WTC11 (cell line): ENCODE data around the gene PCGF5. TPM values are rescaled to one million over a fixed set of nuclear protein-coding genes. Genes with fewer than 3 reads are reported as not detected.
"Not testable (repeated sequence)": the region's sequence is repeated elsewhere in the genome, so short reads cannot be mapped to it uniquely, and the experiment has no call there.

Experiments used
- ATAC-seq: fragments of 200-7000 bp; cut with Tn5 transposase; 2 replicates; pipeline ENCODE4 v1.10.0; 2021; ENCODE audit warnings: mild to moderate bottlenecking, moderate library complexity
- CTCF ChIA-PET: fragments of 300-600 bp; sonication (Branson Sonifier 250); formaldehyde crosslinking; loops from one replicate; lab custom pipeline; 2021; ENCODE audit warnings: antibody characterized with exemption; lab: Charles Lee
- POLR2A ChIA-PET: fragments of 350-600 bp; sonication (Branson Sonifier 250); formaldehyde crosslinking; loops from one replicate; lab custom pipeline; 2021; ENCODE audit warnings: antibody characterized with exemption; lab: Charles Lee
- DNase-seq: peaks from one replicate; pipeline ENCODE4 v3.0.0; 2021; ENCODE audit warnings: low spot score
- H3K27ac Mint-ChIP-seq: 2 replicates; pipeline ENCODE4 v1.8.0; 2021; ENCODE audit warnings: mixed read lengths
- H3K27me3 Mint-ChIP-seq: 2 replicates; pipeline ENCODE4 v1.8.0; 2021; ENCODE audit warnings: low read depth, mild to moderate bottlenecking, moderate library complexity, mixed read lengths
- H3K36me3 Mint-ChIP-seq: 2 replicates; pipeline ENCODE4 v1.8.0; 2021; ENCODE audit warnings: mixed read lengths
- H3K4me1 Mint-ChIP-seq: 2 replicates; pipeline ENCODE4 v1.8.0; 2022; ENCODE audit warnings: mixed read lengths
- H3K4me3 Mint-ChIP-seq: 2 replicates; pipeline ENCODE4 v1.8.0; 2021; ENCODE audit warnings: mild to moderate bottlenecking, moderate library complexity, mixed read lengths
- H3K9me3 Mint-ChIP-seq: 2 replicates; pipeline ENCODE4 v1.8.0; 2021; ENCODE audit warnings: mixed read lengths
- AFF4 ChIP-seq: sonication (generic); formaldehyde crosslinking; IDR thresholded peaks from 2 replicates; pipeline ENCODE4 v1.8.1; 2023; ENCODE audit warnings: mild to moderate bottlenecking, missing genetic modification reagents, borderline replicate concordance
- AR ChIP-seq: fragments of 250-450 bp; sonication (Bioruptor Pico); IDR thresholded peaks from 2 replicates; pipeline ENCODE4 v1.9.0; 2021; ENCODE audit warnings: mild to moderate bottlenecking
- ATF2 ChIP-seq: sonication (generic); formaldehyde crosslinking; IDR thresholded peaks from 2 replicates; pipeline ENCODE4 v1.8.1; 2022; ENCODE audit warnings: low read depth, missing genetic modification reagents, borderline replicate concordance
- ATF3 ChIP-seq: sonication (generic); formaldehyde crosslinking; conservative IDR thresholded peaks from 2 replicates; pipeline ENCODE4 v1.8.1; 2022; ENCODE audit warnings: mild to moderate bottlenecking, missing genetic modification reagents
- CDX4 ChIP-seq: fragments of 250-450 bp; sonication (Bioruptor Pico); IDR thresholded peaks from 2 replicates; pipeline ENCODE4 v1.9.0; 2021; ENCODE audit warnings: moderate library complexity, mild to moderate bottlenecking, inconsistent platforms, borderline replicate concordance
- EMX1 ChIP-seq: fragments of 250-450 bp; sonication (Bioruptor Pico); IDR thresholded peaks from 2 replicates; pipeline ENCODE4 v1.8.0; 2021; ENCODE audit warnings: mild to moderate bottlenecking
- FOXP1 ChIP-seq: sonication (generic); formaldehyde crosslinking; IDR thresholded peaks from 2 replicates; pipeline ENCODE4 v1.8.0; 2022; ENCODE audit warnings: missing genetic modification reagents, mild to moderate bottlenecking, moderate library complexity, borderline replicate concordance
- GABPB1 ChIP-seq: sonication (generic); formaldehyde crosslinking; IDR thresholded peaks from 2 replicates; pipeline ENCODE4 v1.8.1; 2023; ENCODE audit warnings: mild to moderate bottlenecking, missing genetic modification reagents
- IRF1 ChIP-seq: sonication (generic); formaldehyde crosslinking; IDR thresholded peaks from 2 replicates; pipeline ENCODE4 v1.8.0; 2023; ENCODE audit warnings: missing genetic modification reagents
- OVOL2 ChIP-seq: fragments of 250-450 bp; sonication (Bioruptor Pico); IDR thresholded peaks from 2 replicates; pipeline ENCODE4 v1.9.0; 2021; ENCODE audit warnings: mild to moderate bottlenecking, borderline replicate concordance
- PRRX2 ChIP-seq: fragments of 250-450 bp; sonication (Bioruptor Pico); IDR thresholded peaks from 2 replicates; pipeline ENCODE4 v1.8.0; 2021; ENCODE audit warnings: mild to moderate bottlenecking
- USF2 ChIP-seq: sonication (generic); formaldehyde crosslinking; IDR thresholded peaks from 2 replicates; pipeline ENCODE4 v1.8.1; 2023; ENCODE audit warnings: mild to moderate bottlenecking, missing genetic modification reagents, moderate library complexity
- ZNF232 ChIP-seq: sonication (generic); formaldehyde crosslinking; IDR thresholded peaks from 2 replicates; pipeline ENCODE4 v1.8.0; 2022; ENCODE audit warnings: mild to moderate bottlenecking, missing genetic modification reagents
- ZNF416 ChIP-seq: fragments of 250-450 bp; sonication (Bioruptor Pico); IDR thresholded peaks from 2 replicates; pipeline ENCODE4 v1.9.0; 2021; ENCODE audit warnings: mild to moderate bottlenecking, inconsistent platforms
- total RNA-seq: library from RNA; stranded (reverse); gene quantifications from 3 replicates; pipeline ENCODE4 v1.2.3, GENCODE V29; 2021

The PCGF5 gene
- total RNA-seq, 1 experiment from 2014 or later: 5.2 TPM

GRCh38 chr10:91299999-91300575 lies 79.6 kb downstream of the PCGF5 start:
- no peak for DNase-seq
- H3K9me3 Mint-ChIP-seq: no peaks in the 10 kb centered on the region
- ChIA-PET POLR2A (interaction anchor here (0.5 kb wide), 1 partner anchor 50 kb away, joined by 4 read pairs; no protein-coding TSS in a partner anchor), CTCF (interaction anchor here (0.6 kb wide), 1 partner anchor 15 kb away, joined by 3 read pairs; no protein-coding TSS in a partner anchor)
- no peak for ATAC-seq
- H3K27me3 Mint-ChIP-seq: no peaks in the 10 kb centered on the region; the same call in 1 of the 2 replicates
- H3K4me3 Mint-ChIP-seq: no peak overlapping the region
- no peak overlapping the region for H3K27ac Mint-ChIP-seq
- peaks cover 19% of the 10 kb centered on the region for H3K4me1 Mint-ChIP-seq
- TF ChIP-seq FOXP1 (CRISPR knock-in tag): no peak
- TF ChIP-seq GABPB1: peak; percentile 92
- no peaks in the 10 kb centered on the region for H3K36me3 Mint-ChIP-seq

GRCh38 chr10:91302946-91303345 lies 82.5 kb downstream of the PCGF5 start:
- DNase-seq, POLR2A ChIA-PET, H3K4me1 Mint-ChIP-seq, H3K36me3 Mint-ChIP-seq, ATAC-seq, CTCF ChIA-PET, H3K4me3 Mint-ChIP-seq, H3K9me3 Mint-ChIP-seq, H3K27me3 Mint-ChIP-seq, H3K27ac Mint-ChIP-seq: not testable (repeated sequence)

- CTCF ChIA-PET, H3K4me1 Mint-ChIP-seq, H3K36me3 Mint-ChIP-seq, DNase-seq, ATAC-seq, H3K27me3 Mint-ChIP-seq, H3K4me3 Mint-ChIP-seq, H3K27ac Mint-ChIP-seq, POLR2A ChIA-PET, H3K9me3 Mint-ChIP-seq: not testable (repeated sequence)
Measured at GRCh38 chr10:91305979-91306378, 85.5 kb downstream of the PCGF5 start.

GRCh38 chr10:91307489-91307888 lies 87.0 kb downstream of the PCGF5 start:
- Mint-ChIP-seq H3K27me3 (0 out of 2 replicates have a peak, but pooled peaks cover 2% of the 10 kb centered on the region), H3K4me1 (no peaks in the 10 kb centered on the region), H3K36me3 (no peaks in the 10 kb centered on the region), H3K4me3 (no peak overlapping the region), H3K27ac (no peak overlapping the region), H3K9me3 (no peaks in the 10 kb centered on the region)
- ChIA-PET CTCF (interaction anchor here (2.1 kb wide), 1 partner anchor 9 kb away, joined by 11 read pairs; no protein-coding TSS in a partner anchor), POLR2A (interaction anchor here (1.4 kb wide), 1 partner anchor 9 kb away, joined by 3 read pairs; no protein-coding TSS in a partner anchor)
- ATAC-seq (no peak), DNase-seq (no peak)
- TF ChIP-seq AFF4: no peak
- no peak for TF ChIP-seq OVOL2
- no peak for TF ChIP-seq ZNF232 (CRISPR knock-in tag)
- no peak for TF ChIP-seq FOXP1 (CRISPR knock-in tag)
- no peak for TF ChIP-seq ATF3 (CRISPR knock-in tag)
- no peak for TF ChIP-seq EMX1
- TF ChIP-seq USF2 (CRISPR knock-in tag): no peak
- no peak for TF ChIP-seq ATF2
- no peak for TF ChIP-seq AR
- no peak for TF ChIP-seq ZNF416 (CRISPR knock-in tag)
- TF ChIP-seq CDX4: no peak
- TF ChIP-seq IRF1 (CRISPR knock-in tag): no peak
- no peak for TF ChIP-seq PRRX2 (CRISPR knock-in tag)
